ENCODE results near the gene CTDSP2. TPM values are rescaled to one million over a fixed set of nuclear protein-coding genes. Genes with fewer than 3 reads are reported as not detected.
"Not testable (repeated sequence)": the region's sequence is repeated elsewhere in the genome, so short reads cannot be mapped to it uniquely, and the experiment has no call there.

Gene CTDSP2
- polyA plus RNA-seq, 1 donor from 2014 or later, result 44.6 TPM

- Mint-ChIP-seq H3K36me3 (peaks cover 7% of the 10 kb centered on the region), H3K9me3 (peaks cover 0 to 10% (median 0%) of the 10 kb centered on the region in 3 donors)
These were observed 41.3 kb upstream of the CTDSP2 start for GRCh38 chr12:57887631-57888408.

GRCh38 chr12:57886964-57887363 is 40.4 kb upstream of the CTDSP2 start:
- H3K4me3 Mint-ChIP-seq, H3K9me3 Mint-ChIP-seq, H3K36me3 Mint-ChIP-seq, H3K27me3 Mint-ChIP-seq: not testable (repeated sequence)
- peaks cover 2 to 13% (median 3%) of the 10 kb centered on the region in 3 donors for H3K4me1 Mint-ChIP-seq
- peak overlapping the region in 1 of 3 donors; percentile 54 for H3K27ac Mint-ChIP-seq

More at GRCh38 chr12:57887631-57888408, 41.3 kb upstream of the CTDSP2 start:
- peaks cover 6 to 16% (median 6%) of the 10 kb centered on the region in 3 donors for H3K4me1 Mint-ChIP-seq
- peak overlapping the region in 1 of 3 donors; percentile 23 for H3K27ac Mint-ChIP-seq
- peaks cover 2% of the 10 kb centered on the region for H3K27me3 Mint-ChIP-seq
- no peak overlapping the region for H3K4me3 Mint-ChIP-seq

GRCh38 chr12:57886542-57886941 is 40.0 kb upstream of the CTDSP2 start:
- peaks cover 0 to 9% (median 0%) of the 10 kb centered on the region in 3 donors for H3K4me1 Mint-ChIP-seq
- peaks cover 2% of the 10 kb centered on the region for H3K27me3 Mint-ChIP-seq
- H3K9me3 Mint-ChIP-seq, result peaks cover 0 to 10% (median 0%) of the 10 kb centered on the region in 3 donors
- H3K36me3 Mint-ChIP-seq, result peaks cover 4% of the 10 kb centered on the region
- H3K27ac Mint-ChIP-seq, result peak overlapping the region in 1 of 3 donors; percentile 54
- H3K4me3 Mint-ChIP-seq, result no peak overlapping the region

- peaks cover 0 to 1% (median 0%) of the 10 kb centered on the region in 3 donors for H3K4me1 Mint-ChIP-seq
- H3K4me3 Mint-ChIP-seq, result no peak overlapping the region
- peaks cover 2% of the 10 kb centered on the region for H3K27me3 Mint-ChIP-seq
- H3K36me3 Mint-ChIP-seq, result peaks cover 4% of the 10 kb centered on the region
- peaks cover 0 to 10% (median 0%) of the 10 kb centered on the region in 3 donors for H3K9me3 Mint-ChIP-seq
- no peak overlapping the region for H3K27ac Mint-ChIP-seq
These were observed 38.7 kb upstream of the CTDSP2 start for GRCh38 chr12:57885207-57885606.

- H3K4me3 Mint-ChIP-seq, result no peak overlapping the region
- H3K27me3 Mint-ChIP-seq, result peaks cover 2% of the 10 kb centered on the region
- H3K9me3 Mint-ChIP-seq, result peaks cover 0 to 10% (median 0%) of the 10 kb centered on the region in 3 donors
- no peaks in the 10 kb centered on the region for H3K4me1 Mint-ChIP-seq
- peaks cover 4% of the 10 kb centered on the region for H3K36me3 Mint-ChIP-seq
- H3K27ac Mint-ChIP-seq, result no peak overlapping the region
These were observed 37.2 kb upstream of the CTDSP2 start for GRCh38 chr12:57883700-57884099.

- Mint-ChIP-seq H3K27me3 (no peaks in the 10 kb centered on the region), H3K9me3 (peaks cover 0 to 10% (median 0%) of the 10 kb centered on the region in 3 donors), H3K27ac (no peak overlapping the region), H3K4me1 (no peaks in the 10 kb centered on the region), H3K4me3 (no peak overlapping the region), H3K36me3 (peaks cover 4% of the 10 kb centered on the region)
These were observed 36.5 kb upstream of the CTDSP2 start for GRCh38 chr12:57883057-57883456.

GRCh38 chr12:57882575-57882974 is 36.0 kb upstream of the CTDSP2 start:
- Mint-ChIP-seq H3K9me3 (peaks cover 0 to 10% (median 0%) of the 10 kb centered on the region in 3 donors), H3K27ac (no peak overlapping the region), H3K36me3 (peaks cover 4% of the 10 kb centered on the region), H3K27me3 (no peaks in the 10 kb centered on the region), H3K4me3 (no peak overlapping the region), H3K4me1 (no peaks in the 10 kb centered on the region)

- Mint-ChIP-seq H3K27ac (no peak overlapping the region), H3K4me1 (no peaks in the 10 kb centered on the region), H3K36me3 (peaks cover 4% of the 10 kb centered on the region), H3K4me3 (no peak overlapping the region), H3K27me3 (no peaks in the 10 kb centered on the region), H3K9me3 (peaks cover 0 to 10% (median 0%) of the 10 kb centered on the region in 3 donors)
These were observed 34.9 kb upstream of the CTDSP2 start for GRCh38 chr12:57881475-57881874.

GRCh38 chr12:57881035-57881434 is 34.5 kb upstream of the CTDSP2 start:
- H3K27me3 Mint-ChIP-seq, H3K4me3 Mint-ChIP-seq, H3K36me3 Mint-ChIP-seq, H3K27ac Mint-ChIP-seq, H3K9me3 Mint-ChIP-seq, H3K4me1 Mint-ChIP-seq: not testable (repeated sequence)

- Mint-ChIP-seq H3K4me3 (no peak overlapping the region), H3K27ac (no peak overlapping the region), H3K36me3 (no peaks in the 10 kb centered on the region), H3K9me3 (no peaks in the 10 kb centered on the region), H3K4me1 (peaks cover 0 to 6% (median 2%) of the 10 kb centered on the region in 3 donors), H3K27me3 (peaks cover 4% of the 10 kb centered on the region)
These were observed 31.3 kb upstream of the CTDSP2 start for GRCh38 chr12:57877876-57878275.

GRCh38 chr12:57875753-57876547 is 29.4 kb upstream of the CTDSP2 start:
- H3K27ac Mint-ChIP-seq, result peak overlapping the region in 1 of 3 donors; percentile 46
- no peaks in the 10 kb centered on the region for H3K9me3 Mint-ChIP-seq
- H3K27me3 Mint-ChIP-seq, result peaks cover 4% of the 10 kb centered on the region
- peaks cover 0 to 6% (median 2%) of the 10 kb centered on the region in 3 donors for H3K4me1 Mint-ChIP-seq
- no peak overlapping the region for H3K4me3 Mint-ChIP-seq
- H3K36me3 Mint-ChIP-seq, result peaks cover 2% of the 10 kb centered on the region

- peaks cover 2% of the 10 kb centered on the region for H3K36me3 Mint-ChIP-seq
- no peaks in the 10 kb centered on the region for H3K9me3 Mint-ChIP-seq
- H3K27ac Mint-ChIP-seq, result no peak overlapping the region
- no peak overlapping the region for H3K4me3 Mint-ChIP-seq
- H3K4me1 Mint-ChIP-seq, result peaks cover 0 to 6% (median 2%) of the 10 kb centered on the region in 3 donors
- peaks cover 5% of the 10 kb centered on the region for H3K27me3 Mint-ChIP-seq
These were observed 27.9 kb upstream of the CTDSP2 start for GRCh38 chr12:57874166-57875108.

GRCh38 chr12:57872362-57872761 is 25.8 kb upstream of the CTDSP2 start:
- Mint-ChIP-seq H3K27me3 (peaks cover 10% of the 10 kb centered on the region), H3K36me3 (peaks cover 2% of the 10 kb centered on the region), H3K4me3 (no peak overlapping the region), H3K4me1 (peaks cover 0 to 6% (median 2%) of the 10 kb centered on the region in 3 donors), H3K27ac (no peak overlapping the region), H3K9me3 (no peaks in the 10 kb centered on the region)

GRCh38 chr12:57869927-57870318 is 23.4 kb upstream of the CTDSP2 start:
- Mint-ChIP-seq H3K27ac (no peak overlapping the region), H3K36me3 (peaks cover 2% of the 10 kb centered on the region), H3K4me3 (no peak overlapping the region), H3K4me1 (peaks cover 4 to 9% (median 5%) of the 10 kb centered on the region in 3 donors), H3K9me3 (no peaks in the 10 kb centered on the region), H3K27me3 (peaks cover 15% of the 10 kb centered on the region)

All from IgD-negative memory B cell (primary cell).